ENCODE data around the gene BCAR3.
"Not testable (repeated sequence)": the region's sequence is repeated elsewhere in the genome, so short reads cannot be mapped to it uniquely, and the experiment has no call there.

The BCAR3 gene

DNA sequence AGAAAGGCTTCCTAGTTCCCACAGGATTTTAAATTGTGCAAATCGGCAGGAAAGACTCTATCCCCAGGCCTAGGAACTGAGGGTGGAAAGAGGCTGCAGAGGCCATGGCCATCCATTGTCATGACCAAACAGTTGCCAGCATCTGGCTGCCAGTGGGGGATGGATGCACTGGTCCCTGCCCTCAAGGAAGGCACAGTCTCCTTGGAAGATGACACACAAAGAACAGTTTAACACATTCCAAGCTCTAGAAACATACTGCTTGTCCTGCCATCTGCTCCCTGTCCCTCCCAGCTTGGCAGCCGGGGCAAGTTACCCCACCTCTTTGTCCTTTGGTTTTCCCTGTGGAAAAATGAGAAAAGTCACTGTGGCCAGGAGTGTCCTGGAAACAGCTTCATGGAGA, 83.2 kb downstream of the BCAR3 start:
- ATAC-seq (no peak), DNase-seq (no peak)
- no peaks in the 10 kb centered on the region for H3K4me1 Mint-ChIP-seq
- H3K9me3 Mint-ChIP-seq: no peaks in the 10 kb centered on the region
- no peaks in the 10 kb centered on the region for H3K27me3 Mint-ChIP-seq
- no peak overlapping the region for H3K27ac Mint-ChIP-seq
- no peak overlapping the region for H3K4me3 Mint-ChIP-seq

DNA sequence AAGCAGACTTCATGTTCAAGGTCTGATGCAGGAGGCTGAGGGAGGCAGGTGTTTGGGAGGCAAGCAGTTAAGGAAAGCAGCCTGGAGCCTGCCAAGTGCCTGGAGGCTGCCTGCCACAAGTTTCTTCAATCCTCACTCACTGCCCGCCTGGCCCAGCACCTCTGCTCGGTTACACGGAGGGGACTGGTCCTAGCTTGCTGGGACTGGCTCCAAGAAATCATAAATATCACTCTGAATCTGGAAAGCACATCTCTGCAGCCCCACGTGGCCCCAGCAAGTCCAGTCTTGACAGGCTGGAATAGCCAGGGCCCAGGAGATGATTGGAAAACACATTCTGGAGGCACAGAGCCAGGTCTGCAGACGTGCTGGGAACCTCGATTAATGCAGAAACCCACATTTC, 83.9 kb downstream of the BCAR3 start:
- Mint-ChIP-seq H3K27me3 (no peaks in the 10 kb centered on the region), H3K9me3 (no peaks in the 10 kb centered on the region), H3K27ac (peak overlapping the region in 1 of 2 donors; percentile 71), H3K4me3 (no peak overlapping the region), H3K4me1 (no peaks in the 10 kb centered on the region)
- DNase-seq (no peak), ATAC-seq (no peak)

GRCh38 chr1:93596329-93597089, 85.1 kb downstream of the BCAR3 start:
- DNase-seq (no peak), ATAC-seq (no peak)
- H3K4me3 Mint-ChIP-seq: no peak overlapping the region
- peaks cover 9% of the 10 kb centered on the region for H3K4me1 Mint-ChIP-seq
- no peak overlapping the region for H3K27ac Mint-ChIP-seq
- no peaks in the 10 kb centered on the region for H3K27me3 Mint-ChIP-seq
- no peaks in the 10 kb centered on the region for H3K9me3 Mint-ChIP-seq

DNA sequence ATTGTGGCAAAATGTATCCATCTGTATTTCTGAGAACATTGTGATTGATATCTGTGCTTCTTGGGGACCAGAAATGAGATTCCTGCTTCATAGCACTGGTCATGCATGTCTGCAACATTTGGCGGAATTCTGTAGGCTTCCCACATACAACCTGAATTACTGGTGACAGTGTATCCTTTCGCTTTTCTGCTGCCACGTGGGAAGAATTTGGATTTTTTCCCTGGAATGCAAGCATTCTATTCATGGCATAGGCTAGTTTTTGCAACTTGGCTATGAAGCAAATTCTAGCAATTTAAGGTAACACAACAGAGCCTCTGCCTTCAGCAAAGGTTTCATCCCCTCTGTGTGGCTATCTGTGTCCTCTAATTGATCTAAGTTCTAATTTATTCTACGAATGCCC, 85.9 kb downstream of the BCAR3 start:
- no peak overlapping the region for H3K27ac Mint-ChIP-seq
- no peak overlapping the region for H3K4me3 Mint-ChIP-seq
- H3K27me3 Mint-ChIP-seq: no peaks in the 10 kb centered on the region
- H3K4me1 Mint-ChIP-seq: peaks cover 12% of the 10 kb centered on the region
- DNase-seq: no peak
- ATAC-seq: no peak
- no peaks in the 10 kb centered on the region for H3K9me3 Mint-ChIP-seq

GRCh38 chr1:93595266-93595665, 86.4 kb downstream of the BCAR3 start:
- no peak overlapping the region for H3K27ac Mint-ChIP-seq
- ATAC-seq: no peak
- H3K4me3 Mint-ChIP-seq: no peak overlapping the region
- H3K27me3 Mint-ChIP-seq: no peaks in the 10 kb centered on the region
- no peak for DNase-seq
- H3K9me3 Mint-ChIP-seq: no peaks in the 10 kb centered on the region
- H3K4me1 Mint-ChIP-seq: peaks cover 12% of the 10 kb centered on the region

DNA sequence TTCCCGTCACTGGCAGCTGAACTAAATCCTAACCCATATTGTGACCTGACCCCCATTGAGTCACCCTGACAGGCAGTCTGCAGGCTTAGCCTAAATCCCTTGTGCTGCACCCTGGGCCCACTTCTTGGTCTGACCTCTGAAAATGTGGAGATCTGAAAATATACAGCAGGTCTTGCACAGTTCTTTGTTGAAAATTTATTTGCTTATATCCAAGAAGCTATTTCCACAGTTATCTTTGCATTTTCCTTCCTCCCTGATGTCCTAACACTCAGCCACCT, 87.1 kb downstream of the BCAR3 start:
- DNase-seq (no peak), ATAC-seq (no peak)
- no peak overlapping the region for H3K27ac Mint-ChIP-seq
- H3K27me3 Mint-ChIP-seq: no peaks in the 10 kb centered on the region
- no peak overlapping the region for H3K4me3 Mint-ChIP-seq
- peaks cover 17% of the 10 kb centered on the region for H3K4me1 Mint-ChIP-seq
- H3K9me3 Mint-ChIP-seq: no peaks in the 10 kb centered on the region

DNA sequence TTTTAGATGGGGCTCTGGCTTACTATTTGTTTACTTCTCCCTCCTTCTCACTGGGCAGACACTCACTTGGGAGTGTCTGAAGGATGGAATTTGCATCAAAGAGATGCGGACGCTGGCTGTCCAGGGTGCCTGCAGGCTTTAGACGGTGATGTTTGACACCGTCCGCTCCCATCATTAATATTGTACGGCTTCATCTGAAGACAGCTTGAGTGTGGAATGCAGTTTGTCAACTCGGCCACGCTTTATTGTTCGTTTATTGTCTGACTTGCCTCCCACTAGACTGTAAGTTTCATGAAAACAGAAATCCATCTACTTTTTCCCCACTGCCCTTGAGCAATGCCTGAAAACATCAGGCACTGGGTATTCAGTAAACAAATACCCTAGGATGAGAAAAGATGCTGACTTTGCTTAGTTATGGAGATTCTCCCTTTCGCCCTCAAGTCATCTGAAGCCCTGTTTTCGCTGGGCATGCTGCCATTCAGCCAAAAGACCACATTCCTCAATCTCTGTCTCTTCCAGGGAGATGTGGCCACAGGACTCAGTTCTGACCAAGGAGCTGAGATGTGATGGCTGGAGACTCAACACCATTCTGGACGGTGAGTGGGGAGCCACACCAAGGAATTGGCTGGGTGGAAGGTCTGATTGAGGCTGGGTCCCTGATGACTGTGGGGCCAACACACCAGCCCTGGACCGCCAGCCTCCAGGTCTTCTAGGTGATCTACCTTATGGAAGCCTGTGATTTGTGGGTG, 87.6 kb downstream of the BCAR3 start:
- ATAC-seq: no peak
- H3K27me3 Mint-ChIP-seq: no peaks in the 10 kb centered on the region
- H3K27ac Mint-ChIP-seq: no peak overlapping the region
- H3K4me1 Mint-ChIP-seq: peaks cover 21% of the 10 kb centered on the region
- DNase-seq: no peak
- no peak overlapping the region for H3K4me3 Mint-ChIP-seq
- H3K9me3 Mint-ChIP-seq: no peaks in the 10 kb centered on the region

DNA sequence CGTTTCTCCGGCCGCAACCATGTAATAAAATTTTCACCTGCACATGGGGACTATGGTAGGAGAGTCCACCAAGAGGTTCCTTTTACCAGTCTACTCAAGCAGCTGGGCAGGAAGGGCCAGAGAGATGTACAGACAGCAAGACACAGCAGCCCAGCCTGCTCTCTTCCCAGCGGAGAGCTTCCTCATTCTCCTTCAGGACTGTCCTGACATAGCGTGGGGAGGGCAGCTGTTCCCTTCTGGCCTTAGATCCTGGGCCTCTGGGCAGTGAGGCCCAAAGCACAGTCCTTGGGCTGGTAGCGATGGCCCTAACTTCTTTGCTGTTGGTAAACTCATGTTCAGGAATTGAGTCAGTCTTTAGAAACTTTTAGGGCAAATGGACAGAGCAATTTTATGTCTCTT, 89.1 kb downstream of the BCAR3 start:
- ATAC-seq: no peak
- Mint-ChIP-seq H3K4me1 (peaks cover 34% of the 10 kb centered on the region), H3K27ac (no peak overlapping the region), H3K4me3 (no peak overlapping the region), H3K27me3 (no peaks in the 10 kb centered on the region), H3K9me3 (no peaks in the 10 kb centered on the region)
- no peak for DNase-seq

DNA sequence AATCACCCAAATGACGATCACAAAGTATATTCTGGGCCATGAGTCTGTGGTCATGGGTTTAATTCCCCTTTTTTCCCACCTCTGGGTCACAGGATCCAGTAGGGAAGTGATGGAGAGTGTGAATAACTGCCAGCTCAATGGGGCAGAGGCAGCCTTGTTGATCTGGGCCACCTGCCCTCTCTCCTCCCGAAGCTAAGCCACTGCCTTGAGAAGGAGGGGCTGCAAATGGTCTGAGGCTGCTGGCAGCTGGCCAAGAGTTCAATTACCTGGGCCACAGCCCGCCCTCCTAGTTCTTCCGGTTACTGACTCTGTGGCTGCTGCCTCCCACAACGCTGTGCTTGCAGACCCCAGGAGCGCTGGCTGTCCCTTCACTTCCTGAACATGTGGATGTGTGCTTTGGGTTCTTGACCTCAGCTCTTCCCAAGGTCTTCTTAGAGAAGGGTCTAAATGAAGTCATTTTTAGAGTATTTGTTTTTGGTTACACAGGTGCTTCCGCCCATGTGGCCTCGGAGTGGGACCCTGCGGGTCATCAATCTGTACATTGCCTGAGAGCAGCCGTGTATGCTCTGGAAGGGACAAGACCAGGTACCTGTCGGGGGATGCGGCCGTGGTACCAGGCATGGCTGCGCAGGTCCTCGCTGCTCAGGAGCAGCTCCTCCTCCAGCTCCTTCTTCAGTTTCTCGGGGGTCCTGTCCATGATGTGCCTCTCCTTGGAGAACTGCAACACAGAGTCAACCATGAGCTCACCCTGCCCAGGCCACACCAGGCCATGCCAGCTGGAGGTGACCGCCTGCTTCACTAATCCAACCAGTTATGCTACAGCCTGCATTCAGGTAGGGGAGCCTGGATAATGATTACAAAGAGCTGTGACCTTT, 89.7 kb downstream of the BCAR3 start:
- DNase-seq: peak; percentile 47 to 56
- peak; percentile 80 for ATAC-seq
- H3K27ac Mint-ChIP-seq: peak overlapping the region in 1 of 2 donors; percentile 82
- no peaks in the 10 kb centered on the region for H3K9me3 Mint-ChIP-seq
- H3K4me3 Mint-ChIP-seq: peak overlapping the region; percentile 50 to 68
- H3K27me3 Mint-ChIP-seq: no peaks in the 10 kb centered on the region
- peaks cover 34% of the 10 kb centered on the region for H3K4me1 Mint-ChIP-seq

DNA sequence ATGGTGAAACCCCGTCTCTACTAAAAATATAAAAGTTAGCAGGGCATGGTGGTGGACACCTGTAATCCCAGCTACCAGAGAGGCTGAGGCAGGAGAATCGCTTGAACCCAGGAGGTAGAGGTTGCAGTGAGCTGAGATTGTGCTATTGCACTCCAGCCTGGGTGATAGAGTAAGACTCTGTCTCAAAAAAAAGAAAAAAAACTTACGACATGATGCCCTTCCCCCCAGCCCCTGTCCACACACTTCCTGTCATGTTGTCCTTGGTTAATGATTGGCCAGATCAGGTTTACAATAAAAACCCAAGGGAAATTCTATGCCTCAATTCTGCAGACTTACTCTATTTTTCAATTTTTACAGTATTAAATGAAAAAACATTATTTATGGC, 90.4 kb downstream of the BCAR3 start:
- H3K9me3 Mint-ChIP-seq, DNase-seq, H3K4me3 Mint-ChIP-seq, H3K27me3 Mint-ChIP-seq, ATAC-seq, H3K27ac Mint-ChIP-seq: not testable (repeated sequence)
- peaks cover 34% of the 10 kb centered on the region for H3K4me1 Mint-ChIP-seq

DNA sequence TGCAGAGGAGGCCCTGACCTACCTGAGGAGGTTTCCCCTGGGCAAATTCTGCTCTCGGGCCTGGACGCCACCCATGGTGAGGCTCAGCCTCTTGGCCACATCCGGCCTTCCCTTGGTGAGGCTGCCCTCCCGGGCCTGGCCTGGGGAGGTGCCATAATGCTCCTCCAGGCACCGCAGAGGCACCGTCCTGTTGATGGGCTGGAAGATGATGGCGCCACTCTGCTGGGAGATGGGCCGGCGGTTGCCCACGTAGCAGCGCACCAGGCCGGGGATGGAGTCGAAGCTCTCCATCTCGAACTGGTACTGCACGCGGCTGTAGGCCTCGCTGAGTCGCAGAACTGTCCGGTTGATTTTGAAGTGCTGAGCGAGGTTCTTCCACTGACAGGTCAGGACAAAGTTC, 92.7 kb downstream of the BCAR3 start:
- peak overlapping the region in 1 of 2 donors; percentile 75 for H3K27ac Mint-ChIP-seq
- peaks cover 34% of the 10 kb centered on the region for H3K4me1 Mint-ChIP-seq
- H3K27me3 Mint-ChIP-seq: no peaks in the 10 kb centered on the region
- no peaks in the 10 kb centered on the region for H3K9me3 Mint-ChIP-seq
- no peak overlapping the region for H3K4me3 Mint-ChIP-seq
- DNase-seq: no peak
- no peak for ATAC-seq

- Mint-ChIP-seq H3K27ac (peak overlapping the region in 1 of 2 donors; percentile 1), H3K4me3 (no peak overlapping the region)
- ATAC-seq: no peak
Observed at GRCh38 chr1:93588206-93588605, 93.4 kb downstream of the BCAR3 start.

DNA sequence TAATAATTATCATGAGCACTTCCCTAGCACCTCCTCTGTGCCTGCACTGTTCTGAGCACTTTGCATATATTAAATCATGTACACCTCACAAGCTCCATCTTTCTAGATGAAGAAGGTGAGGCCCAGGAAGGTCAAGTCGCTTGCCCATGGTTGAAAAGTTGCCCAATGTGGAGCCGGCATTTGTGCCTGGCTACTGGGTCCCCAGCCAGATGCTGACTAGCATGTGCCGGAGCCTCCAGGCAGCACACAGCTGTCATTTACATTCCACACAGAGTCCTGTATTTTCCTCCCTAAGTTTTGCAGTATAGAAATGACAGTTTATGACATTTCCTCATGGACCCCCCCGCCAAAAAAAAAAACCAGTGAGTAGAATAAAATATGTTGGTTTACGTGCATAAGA, 94.3 kb downstream of the BCAR3 start:
- no peaks in the 10 kb centered on the region for H3K9me3 Mint-ChIP-seq
- H3K4me1 Mint-ChIP-seq: peaks cover 33% of the 10 kb centered on the region
- no peak for DNase-seq
- no peaks in the 10 kb centered on the region for H3K27me3 Mint-ChIP-seq
- H3K4me3 Mint-ChIP-seq: no peak overlapping the region
- ATAC-seq: no peak
- no peak overlapping the region for H3K27ac Mint-ChIP-seq

More at GRCh38 chr1:93588206-93588605, 93.4 kb downstream of the BCAR3 start:
- peaks cover 34% of the 10 kb centered on the region for H3K4me1 Mint-ChIP-seq
- no peaks in the 10 kb centered on the region for H3K9me3 Mint-ChIP-seq
- H3K27me3 Mint-ChIP-seq: no peaks in the 10 kb centered on the region
- no peak for DNase-seq

- H3K27me3 Mint-ChIP-seq: no peaks in the 10 kb centered on the region
- DNase-seq: no peak
- H3K9me3 Mint-ChIP-seq: no peaks in the 10 kb centered on the region
- no peak for ATAC-seq
- peaks cover 21% of the 10 kb centered on the region for H3K4me1 Mint-ChIP-seq
- H3K4me3 Mint-ChIP-seq: no peak overlapping the region
- H3K27ac Mint-ChIP-seq: no peak overlapping the region
Observed at GRCh38 chr1:93585059-93585966, 96.3 kb downstream of the BCAR3 start.
